Keratinocyte (primary cell): ENCODE results near the gene ADAP2.

ENCODE experiments used
- CTCF ChIP-seq, 3 experiments: IDR thresholded peaks in 1 of 3; conservative IDR thresholded peaks in 1 of 3; optimal IDR thresholded peaks in 1 of 3; 2 replicates in 2 of 3; 3 replicates in 1 of 3; pipeline versions ENCODE3 to v1.5.1; 2011; ENCODE audit warnings: low read length in 3 of 3, mild to moderate bottlenecking in 3 of 3, moderate library complexity in 2 of 3, control low read depth in 1 of 3, inconsistent platforms in 1 of 3; ENCODE audit not compliant: insufficient read depth in 2 of 3; ENCODE audit errors: extremely low read depth in 1 of 3
- EZH2 ChIP-seq: IDR thresholded peaks from one replicate; pipeline ENCODE4 v1.6.1; 2012; ENCODE audit warnings: inconsistent platforms, mild to moderate bottlenecking, low read length, moderate library complexity

- TF ChIP-seq CTCF (optimal IDR thresholded peaks at IDR 0.05 in 1 of 3, IDR thresholded peaks at IDR 0.05 in 1 of 3, conservative IDR thresholded peaks at IDR 0.05 in 1 of 3; ENCODE audit: extremely low read depth in 1 of 3, insufficient read depth in 2 of 3, low read length in 3 of 3) (no peak), EZH2 (no peak)
Observed at GRCh38 chr17:30950669-30951399, 29.1 kb downstream of the ADAP2 start.
